HEK293T (cell line): ENCODE measurements around the gene TIE1.

ENCODE experiments used
- CTCF ChIA-PET: fragments of 350-600 bp; formaldehyde crosslinking; extraction: SDS; loops from one replicate; lab custom pipeline; 2021; ENCODE audit warnings: antibody characterized with exemption, inconsistent platforms; lab: Yijun Ruan, JAX
- POLR2A ChIA-PET: fragments of 350-600 bp; formaldehyde crosslinking; extraction: SDS; loops from one replicate; lab custom pipeline; 2020; ENCODE audit warnings: antibody characterized with exemption, inconsistent platforms; lab: Yijun Ruan, JAX
- DNase-seq: peaks from one replicate; pipeline ENCODE4 v3.0.0; 2012; ENCODE audit warnings: mixed read lengths; ENCODE audit errors: extremely low spot score
- ARNT ChIP-seq: fragments of 450-650 bp; IDR thresholded peaks from 2 replicates; pipeline ENCODE4 v1.6.1; 2017; ENCODE audit warnings: mild to moderate bottlenecking
- BHLHE40 ChIP-seq: fragments of 450-650 bp; IDR thresholded peaks from 2 replicates; pipeline ENCODE4 v1.6.1; 2016; ENCODE audit warnings: mild to moderate bottlenecking, moderate library complexity, borderline replicate concordance
- CTBP1 ChIP-seq: fragments of 450-650 bp; IDR thresholded peaks from 2 replicates; pipeline ENCODE4 v1.6.1; 2016; ENCODE audit warnings: borderline replicate concordance
- ELF4 ChIP-seq: fragments of 450-650 bp; IDR thresholded peaks from 2 replicates; pipeline ENCODE4 v1.6.1; 2017; ENCODE audit warnings: antibody characterized with exemption
- FOXA1 ChIP-seq: fragments of 450-650 bp; IDR thresholded peaks from 2 replicates; pipeline ENCODE4 v1.6.1; 2016; ENCODE audit warnings: mild to moderate bottlenecking
- FOXK2 ChIP-seq: fragments of 450-650 bp; IDR thresholded peaks from 2 replicates; pipeline ENCODE4 v1.6.1; 2016; ENCODE audit warnings: mild to moderate bottlenecking
- FOXM1 ChIP-seq: fragments of 450-650 bp; IDR thresholded peaks from 2 replicates; pipeline ENCODE4 v1.6.1; 2017; ENCODE audit warnings: mild to moderate bottlenecking, borderline replicate concordance
- HDGF ChIP-seq: fragments of 450-650 bp; IDR thresholded peaks from 2 replicates; pipeline ENCODE4 v1.6.1; 2017; ENCODE audit warnings: antibody characterized with exemption, borderline replicate concordance
- L3MBTL2 ChIP-seq: fragments of 450-650 bp; conservative IDR thresholded peaks from 2 replicates; pipeline ENCODE4 v1.6.1; 2016; ENCODE audit warnings: mild to moderate bottlenecking
- LEF1 ChIP-seq: fragments of 450-650 bp; IDR thresholded peaks from 2 replicates; pipeline ENCODE4 v1.6.1; 2017; ENCODE audit warnings: mild to moderate bottlenecking, borderline replicate concordance
- NFRKB ChIP-seq: fragments of 450-650 bp; IDR thresholded peaks from 2 replicates; pipeline ENCODE4 v1.6.1; 2016; ENCODE audit warnings: mild to moderate bottlenecking, moderate library complexity
- PKNOX1 ChIP-seq: fragments of 450-650 bp; IDR thresholded peaks from 2 replicates; pipeline ENCODE4 v1.6.1; 2016
- SP1 ChIP-seq: fragments of 450-650 bp; IDR thresholded peaks from 2 replicates; pipeline ENCODE4 v1.6.1; 2017
- SUZ12 ChIP-seq: fragments of 450-650 bp; IDR thresholded peaks from 2 replicates; pipeline ENCODE4 v1.6.1; 2016; ENCODE audit warnings: mild to moderate bottlenecking
- TARDBP ChIP-seq: fragments of 450-650 bp; IDR thresholded peaks from 2 replicates; pipeline ENCODE4 v1.6.1; 2016
- ZNF384 ChIP-seq: fragments of 450-650 bp; IDR thresholded peaks from 2 replicates; pipeline ENCODE4 v1.6.1; 2016

Gene TIE1

GRCh38 chr1:43334453-43335205 is 33.8 kb downstream of the TIE1 start:
- CTCF ChIA-PET, result no interaction called here

GRCh38 chr1:43337588-43337987 is 36.8 kb downstream of the TIE1 start, which contains the start of gene MPL:
Gene MPL (plus strand): TSS chr1:43337818. CDS start chr1:43337849, 31 bp downstream.
- ChIA-PET CTCF (no interaction called here), POLR2A (interaction anchor here (3.7 kb wide), 1 partner anchor 11 kb away, joined by 15 read pairs; no protein-coding TSS in a partner anchor)
- DNase-seq, result no peak
- TF ChIP-seq BHLHE40 (no peak), FOXM1 (no peak), LEF1 (no peak), ELF4 (no peak), SUZ12 (no peak), PKNOX1 (no peak), NFRKB (no peak), SP1 (no peak), FOXA1 (no peak), CTBP1 (no peak)

More at GRCh38 chr1:43334453-43335205, 33.8 kb downstream of the TIE1 start:
- POLR2A ChIA-PET, result no interaction called here
- TF ChIP-seq CTBP1 (no peak), L3MBTL2 (no peak), PKNOX1 (no peak), ZNF384 (no peak), TARDBP (no peak), HDGF (no peak), FOXM1 (no peak)
- no peak for DNase-seq

GRCh38 chr1:43338001-43338400 is 37.2 kb downstream of the TIE1 start:
- ChIA-PET POLR2A (interaction anchor here (3.7 kb wide), 1 partner anchor 11 kb away, joined by 15 read pairs; no protein-coding TSS in a partner anchor), CTCF (no interaction called here)
- TF ChIP-seq FOXM1 (no peak), PKNOX1 (no peak), NFRKB (no peak), ARNT (no peak), TARDBP (no peak), ELF4 (no peak), SP1 (no peak)
- DNase-seq, result no peak

- ChIA-PET POLR2A (interaction anchor here (1.1 to 3.7 kb wide), 2 partner anchors 9 to 18 kb away, joined by 4 to 15 read pairs; no protein-coding TSS in a partner anchor), CTCF (no interaction called here)
- no peak for DNase-seq
- TF ChIP-seq BHLHE40 (no peak), ZNF384 (no peak), ARNT (no peak), NFRKB (no peak), SP1 (no peak), FOXA1 (no peak), FOXM1 (no peak), HDGF (no peak), FOXK2 (no peak), TARDBP (no peak), PKNOX1 (no peak), LEF1 (no peak), L3MBTL2 (no peak)
Measured at GRCh38 chr1:43339584-43340232, 38.9 kb downstream of the TIE1 start.

GRCh38 chr1:43340559-43340958 is 39.8 kb downstream of the TIE1 start:
- CTCF ChIA-PET, result no interaction called here
- TF ChIP-seq LEF1 (no peak), PKNOX1 (no peak), TARDBP (no peak), FOXM1 (no peak), HDGF (no peak), FOXK2 (no peak), FOXA1 (no peak), SUZ12 (no peak), SP1 (no peak), ARNT (no peak), ZNF384 (no peak), L3MBTL2 (no peak), CTBP1 (no peak), BHLHE40 (no peak), ELF4 (no peak), NFRKB (no peak)
- no peak for DNase-seq
- POLR2A ChIA-PET, result interaction anchor here (1.1 to 3.7 kb wide), 2 partner anchors 8 to 18 kb away, joined by 4 to 15 read pairs; no protein-coding TSS in a partner anchor
